Astrocyte (in vitro differentiated cells and primary cell): ENCODE measurements around the gene RAB3D. TPM values are rescaled to one million over a fixed set of nuclear protein-coding genes. Genes with fewer than 3 reads are reported as not detected.

ENCODE experiments used
- DNase-seq: peaks from one replicate; pipeline ENCODE4 v3.0.0-alpha.2; 2010; ENCODE audit warnings: low read depth
- FAIRE-seq: peaks from 2 replicates; lab custom pipeline; 2011; peaks lifted over from hg19 to GRCh38; lab: Jason Lieb, UNC
- H2AFZ ChIP-seq: 2 replicates; pipeline ENCODE4 v1.6.0; 2012; ENCODE audit warnings: low read depth, low read length, inconsistent platforms
- H3K27ac ChIP-seq: 2 replicates; pipeline ENCODE4 v1.5.1; 2011; ENCODE audit warnings: low read depth, low read length, inconsistent platforms
- H3K27me3 ChIP-seq: 2 replicates; pipeline ENCODE4 v1.6.0; 2011; ENCODE audit warnings: low read length, inconsistent platforms; ENCODE audit not compliant: insufficient read depth
- H3K36me3 ChIP-seq: 2 replicates; pipeline ENCODE4 v1.5.1; 2011; ENCODE audit warnings: low read length, inconsistent platforms; ENCODE audit not compliant: insufficient read depth
- H3K4me1 ChIP-seq: 2 replicates; pipeline ENCODE4 v1.5.1; 2011; ENCODE audit warnings: low read length, inconsistent platforms; ENCODE audit not compliant: insufficient read depth
- H3K4me2 ChIP-seq: 2 replicates; pipeline ENCODE4 v1.6.0; 2012; ENCODE audit warnings: low read length, inconsistent platforms
- H3K4me3 ChIP-seq: 2 replicates; pipeline ENCODE4 v1.5.1; 2011; ENCODE audit warnings: low read depth, mild to moderate bottlenecking, low read length, inconsistent platforms; ENCODE audit not compliant: insufficient read depth
- H3K79me2 ChIP-seq: 2 replicates; pipeline ENCODE4 v1.6.0; 2012; ENCODE audit warnings: mild to moderate bottlenecking, low read length, inconsistent platforms; ENCODE audit not compliant: insufficient read depth
- H3K9ac ChIP-seq: 2 replicates; pipeline ENCODE4 v1.6.0; 2012; ENCODE audit warnings: mild to moderate bottlenecking, low read length, inconsistent platforms
- H3K9me3 ChIP-seq: 2 replicates; pipeline ENCODE4 v1.5.1; 2012; ENCODE audit warnings: low read depth, mild to moderate bottlenecking, low read length, inconsistent platforms; ENCODE audit not compliant: insufficient read depth
- H4K20me1 ChIP-seq: 2 replicates; pipeline ENCODE4 v1.6.0; 2012; ENCODE audit warnings: low read length, inconsistent platforms; ENCODE audit not compliant: insufficient read depth
- H3K27ac Mint-ChIP-seq: one replicate; pipeline ENCODE4 v1.8.0; 2021; ENCODE audit warnings: mild to moderate bottlenecking, mixed read lengths; ENCODE audit not compliant: unreplicated experiment
- H3K27me3 Mint-ChIP-seq: one replicate; pipeline ENCODE4 v1.8.0; 2021; ENCODE audit warnings: low read depth, mixed read lengths; ENCODE audit not compliant: unreplicated experiment
- H3K36me3 Mint-ChIP-seq: one replicate; pipeline ENCODE4 v1.8.0; 2021; ENCODE audit warnings: low read depth, mixed read lengths; ENCODE audit not compliant: unreplicated experiment
- H3K4me1 Mint-ChIP-seq: one replicate; pipeline ENCODE4 v1.8.0; 2021; ENCODE audit warnings: low read depth, mixed read lengths; ENCODE audit not compliant: unreplicated experiment
- H3K4me3 Mint-ChIP-seq: one replicate; pipeline ENCODE4 v1.8.0; 2021; ENCODE audit warnings: mild to moderate bottlenecking, moderate library complexity, mixed read lengths; ENCODE audit not compliant: unreplicated experiment
- H3K9me3 Mint-ChIP-seq: one replicate; pipeline ENCODE4 v1.8.0; 2021; ENCODE audit warnings: mild to moderate bottlenecking, mixed read lengths; ENCODE audit not compliant: unreplicated experiment
- CTCF ChIP-seq: IDR thresholded peaks from 2 replicates; pipeline ENCODE4 v1.5.1; 2011; ENCODE audit warnings: low read depth, mild to moderate bottlenecking, inconsistent platforms, low read length, moderate library complexity; ENCODE audit not compliant: insufficient read depth
- EZH2 ChIP-seq: IDR thresholded peaks from 2 replicates; pipeline ENCODE4 v1.6.1; 2012; ENCODE audit warnings: mild to moderate bottlenecking, low read length, inconsistent platforms; ENCODE audit not compliant: insufficient read depth
- total RNA-seq: library from RNA; stranded (reverse); gene quantifications from 2 replicates; pipeline ENCODE4 v1.2.1, GENCODE V29; 2021

The RAB3D gene
- total RNA-seq, 1 donor from 2014 or later: 14.4 TPM

GRCh38 chr19:11306337-11306736 lies 33.1 kb downstream of the RAB3D start:
- DNase-seq: no peak
- Histone ChIP-seq H3K9me3 (no peaks in the 10 kb centered on the region), H3K27me3 (peaks cover 5% of the 10 kb centered on the region), H3K4me3 (no peak overlapping the region), H3K36me3 (no peaks in the 10 kb centered on the region), H3K4me2 (no peak overlapping the region), H3K79me2 (no peaks in the 10 kb centered on the region), H4K20me1 (no peaks in the 10 kb centered on the region), H3K27ac (no peak overlapping the region), H3K4me1 (no peaks in the 10 kb centered on the region), H3K9ac (no peak overlapping the region), H2AFZ (no peak overlapping the region)
- FAIRE-seq: no peak
- H3K36me3 Mint-ChIP-seq: no peaks in the 10 kb centered on the region
- no peak overlapping the region for H3K27ac Mint-ChIP-seq
- H3K27me3 Mint-ChIP-seq: peaks cover 20% of the 10 kb centered on the region
- H3K4me3 Mint-ChIP-seq: no peak overlapping the region
- H3K9me3 Mint-ChIP-seq: no peaks in the 10 kb centered on the region
- TF ChIP-seq CTCF: no peak
- no peak for TF ChIP-seq EZH2
- H3K4me1 Mint-ChIP-seq: no peaks in the 10 kb centered on the region

- Histone ChIP-seq H4K20me1 (no peaks in the 10 kb centered on the region), H3K4me2 (no peak overlapping the region), H3K9ac (no peak overlapping the region), H2AFZ (no peak overlapping the region), H3K4me1 (no peaks in the 10 kb centered on the region), H3K27me3 (peaks cover 5% of the 10 kb centered on the region), H3K36me3 (no peaks in the 10 kb centered on the region), H3K79me2 (no peaks in the 10 kb centered on the region), H3K9me3 (peaks cover 2% of the 10 kb centered on the region), H3K4me3 (no peak overlapping the region), H3K27ac (no peak overlapping the region)
- Mint-ChIP-seq H3K27me3 (peaks cover 25% of the 10 kb centered on the region), H3K36me3 (peaks cover 2% of the 10 kb centered on the region), H3K27ac (no peak overlapping the region), H3K4me1 (no peaks in the 10 kb centered on the region), H3K9me3 (no peaks in the 10 kb centered on the region), H3K4me3 (no peak overlapping the region)
- FAIRE-seq (no peak), DNase-seq (no peak)
- TF ChIP-seq EZH2 (no peak), CTCF (no peak)
Observed at GRCh38 chr19:11304936-11305335, 34.5 kb downstream of the RAB3D start.

- TF ChIP-seq CTCF (no peak), EZH2 (no peak)
- H3K27me3 Mint-ChIP-seq: peaks cover 11% of the 10 kb centered on the region
- H3K9me3 Mint-ChIP-seq: no peaks in the 10 kb centered on the region
- no peak overlapping the region for H3K4me3 Mint-ChIP-seq
- H3K4me1 Mint-ChIP-seq: no peaks in the 10 kb centered on the region
- no peak overlapping the region for H3K9ac ChIP-seq
- H3K27me3 ChIP-seq: peaks cover 8% of the 10 kb centered on the region
- no peak for DNase-seq
- no peak overlapping the region for H3K27ac ChIP-seq
- no peak overlapping the region for H2AFZ ChIP-seq
- H3K4me3 ChIP-seq: no peak overlapping the region
- H3K4me1 ChIP-seq: no peaks in the 10 kb centered on the region
- peaks cover 2% of the 10 kb centered on the region for H3K36me3 Mint-ChIP-seq
- H3K79me2 ChIP-seq: no peaks in the 10 kb centered on the region
- no peaks in the 10 kb centered on the region for H4K20me1 ChIP-seq
- H3K27ac Mint-ChIP-seq: no peak overlapping the region
- H3K9me3 ChIP-seq: peaks cover 2% of the 10 kb centered on the region
- H3K36me3 ChIP-seq: no peaks in the 10 kb centered on the region
- no peak for FAIRE-seq
- no peak overlapping the region for H3K4me2 ChIP-seq
Observed at GRCh38 chr19:11300811-11301120, 38.7 kb downstream of the RAB3D start.
